WERI-Rb-1 (cell line): ENCODE data around the gene POU2F3.
A peak's percentile ranks its signal among the peaks of the same experiment; 100 is the strongest.

Experiments used
- DNase-seq: peaks from one replicate; pipeline ENCODE4 v3.0.0-alpha.2; 2020
- H3K27ac ChIP-seq: fragments of 250-450 bp; sonication (Bioruptor Pico); 2 replicates; pipeline ENCODE4 v1.5.1; 2020; ENCODE audit warnings: mild to moderate bottlenecking, moderate library complexity
- H3K27me3 ChIP-seq: fragments of 250-450 bp; sonication (Bioruptor Pico); 2 replicates; pipeline ENCODE4 v1.5.1; 2021; ENCODE audit warnings: mild to moderate bottlenecking, low read depth, moderate library complexity; ENCODE audit not compliant: insufficient read depth, severe bottlenecking
- H3K36me3 ChIP-seq: fragments of 250-450 bp; sonication (Bioruptor Pico); 2 replicates; pipeline ENCODE4 v1.5.1; 2020; ENCODE audit warnings: mild to moderate bottlenecking, moderate library complexity
- H3K4me3 ChIP-seq: 2 replicates; pipeline ENCODE4 v1.5.1; 2011; ENCODE audit warnings: low read depth, mild to moderate bottlenecking, control low read depth, low read length
- H3K9me3 ChIP-seq: fragments of 250-450 bp; sonication (Bioruptor Pico); 2 replicates; pipeline ENCODE4 v1.5.1; 2021; ENCODE audit warnings: mild to moderate bottlenecking, moderate library complexity; ENCODE audit not compliant: severe bottlenecking
- TF ChIP-seq, protein P1 (sequence below): IDR thresholded peaks from 2 replicates; pipeline ENCODE4 v1.5.1; 2011; ENCODE audit warnings: low read depth, mild to moderate bottlenecking, control low read depth, inconsistent platforms, low read length

Gene POU2F3

GRCh38 chr11:120332822-120333716 is 93.1 kb downstream of the POU2F3 start:
- H3K36me3 ChIP-seq = peaks cover 13% of the 10 kb centered on the region
- no peaks in the 10 kb centered on the region for H3K27me3 ChIP-seq
- no peak overlapping the region for H3K27ac ChIP-seq
- TF ChIP-seq, protein P1, sequence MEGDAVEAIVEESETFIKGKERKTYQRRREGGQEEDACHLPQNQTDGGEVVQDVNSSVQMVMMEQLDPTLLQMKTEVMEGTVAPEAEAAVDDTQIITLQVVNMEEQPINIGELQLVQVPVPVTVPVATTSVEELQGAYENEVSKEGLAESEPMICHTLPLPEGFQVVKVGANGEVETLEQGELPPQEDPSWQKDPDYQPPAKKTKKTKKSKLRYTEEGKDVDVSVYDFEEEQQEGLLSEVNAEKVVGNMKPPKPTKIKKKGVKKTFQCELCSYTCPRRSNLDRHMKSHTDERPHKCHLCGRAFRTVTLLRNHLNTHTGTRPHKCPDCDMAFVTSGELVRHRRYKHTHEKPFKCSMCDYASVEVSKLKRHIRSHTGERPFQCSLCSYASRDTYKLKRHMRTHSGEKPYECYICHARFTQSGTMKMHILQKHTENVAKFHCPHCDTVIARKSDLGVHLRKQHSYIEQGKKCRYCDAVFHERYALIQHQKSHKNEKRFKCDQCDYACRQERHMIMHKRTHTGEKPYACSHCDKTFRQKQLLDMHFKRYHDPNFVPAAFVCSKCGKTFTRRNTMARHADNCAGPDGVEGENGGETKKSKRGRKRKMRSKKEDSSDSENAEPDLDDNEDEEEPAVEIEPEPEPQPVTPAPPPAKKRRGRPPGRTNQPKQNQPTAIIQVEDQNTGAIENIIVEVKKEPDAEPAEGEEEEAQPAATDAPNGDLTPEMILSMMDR = no peak
- DNase-seq = no peak
- no peak overlapping the region for H3K4me3 ChIP-seq
- H3K9me3 ChIP-seq = no peaks in the 10 kb centered on the region

GRCh38 chr11:120333801-120334200 is 93.9 kb downstream of the POU2F3 start:
- DNase-seq = no peak
- TF ChIP-seq, protein P1 = no peak
- Histone ChIP-seq H3K27ac (no peak overlapping the region), H3K9me3 (no peaks in the 10 kb centered on the region), H3K27me3 (no peaks in the 10 kb centered on the region), H3K4me3 (no peak overlapping the region), H3K36me3 (peaks cover 13% of the 10 kb centered on the region)

DNA sequence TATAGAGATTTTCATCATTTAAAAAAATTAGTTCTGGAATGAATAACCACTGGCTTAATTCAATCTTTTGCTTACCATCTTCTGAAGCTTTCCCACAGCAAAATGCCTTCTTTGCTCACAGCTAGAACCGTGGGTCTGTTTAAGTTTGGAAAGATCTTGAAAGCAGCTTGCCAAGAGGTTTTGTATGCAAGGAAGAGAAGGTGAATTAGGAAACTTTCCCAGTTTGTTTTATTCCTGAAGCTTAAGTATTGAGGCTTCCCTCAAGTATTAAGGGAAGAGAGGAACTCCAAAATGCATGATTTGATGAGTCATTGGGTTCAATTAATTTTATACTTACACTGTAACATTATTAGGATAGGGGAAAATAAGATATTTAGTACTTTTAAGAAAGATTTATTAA is 94.4 kb downstream of the POU2F3 start:
- TF ChIP-seq, protein P1 = no peak
- Histone ChIP-seq H3K27ac (no peak overlapping the region), H3K36me3 (peaks cover 13% of the 10 kb centered on the region), H3K4me3 (no peak overlapping the region), H3K9me3 (no peaks in the 10 kb centered on the region), H3K27me3 (no peaks in the 10 kb centered on the region)
- DNase-seq = no peak

DNA sequence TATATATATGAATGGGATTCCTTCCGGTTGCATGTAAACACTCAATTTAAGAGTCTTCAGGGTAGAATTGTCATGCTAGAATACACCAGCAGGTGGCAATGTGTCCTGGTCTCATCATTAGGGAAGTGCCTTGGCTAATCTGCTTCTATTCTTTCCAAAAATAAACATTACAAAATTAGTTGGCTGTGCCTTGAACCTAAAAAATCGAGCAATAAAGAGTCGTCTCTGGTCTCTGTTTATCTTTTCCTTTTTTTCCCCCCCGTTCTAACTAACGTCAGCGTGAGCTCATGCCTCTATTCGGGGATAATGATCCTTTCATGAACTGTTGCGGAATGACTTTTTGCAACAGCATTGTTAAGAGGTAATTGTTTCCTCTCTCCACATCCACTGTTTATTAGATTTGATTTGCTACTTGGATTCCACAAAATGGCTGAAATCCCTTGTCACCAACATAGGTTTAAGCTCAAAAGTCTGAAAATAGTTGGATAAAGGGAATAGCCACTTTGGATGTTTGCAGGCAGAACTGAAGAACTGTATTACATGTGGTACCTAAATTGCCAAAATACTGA is 95.0 kb downstream of the POU2F3 start:
- H3K4me3 ChIP-seq = peak overlapping the region; percentile 98
- peak; percentile 58 for DNase-seq
- TF ChIP-seq, protein P1 = peak; percentile 54
- no peaks in the 10 kb centered on the region for H3K27me3 ChIP-seq
- peak overlapping the region; percentile 80; the same call in 1 of the 2 replicates for H3K27ac ChIP-seq
- H3K9me3 ChIP-seq = no peaks in the 10 kb centered on the region
- peaks cover 10% of the 10 kb centered on the region for H3K36me3 ChIP-seq

DNA sequence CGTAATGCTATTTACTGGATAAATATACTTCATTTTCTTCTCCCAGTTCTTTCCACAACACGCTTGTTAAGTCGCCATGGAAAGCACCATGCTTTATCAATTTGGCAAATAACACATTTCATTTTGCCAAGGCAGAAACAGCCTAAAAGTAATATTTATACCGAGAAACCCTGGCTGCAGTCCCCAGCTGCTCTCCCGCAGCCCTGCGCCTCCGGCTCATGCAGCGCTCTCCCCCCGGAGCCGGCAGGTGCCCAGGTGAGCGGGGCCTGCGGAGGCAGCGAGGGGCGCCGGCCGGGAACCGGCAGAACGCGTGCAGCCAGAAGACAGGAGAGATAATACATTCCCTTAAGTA is 95.6 kb downstream of the POU2F3 start:
- H3K27ac ChIP-seq = peak overlapping the region; percentile 80
- H3K9me3 ChIP-seq = no peaks in the 10 kb centered on the region
- no peak for DNase-seq
- peaks cover 4% of the 10 kb centered on the region for H3K36me3 ChIP-seq
- H3K4me3 ChIP-seq = peak overlapping the region; percentile 98
- TF ChIP-seq, protein P1 = no peak
- no peaks in the 10 kb centered on the region for H3K27me3 ChIP-seq
